Kidney epithelial cell (primary cell): Measurements from ENCODE around the gene ZCCHC7. TPM values are rescaled to one million over a fixed set of nuclear protein-coding genes. Genes with fewer than 3 reads are reported as not detected.
"Not testable (repeated sequence)": the region's sequence is repeated elsewhere in the genome, so short reads cannot be mapped to it uniquely, and the experiment has no call there.

ENCODE experiments used
- DNase-seq: peaks from one replicate; pipeline ENCODE4 v3.0.0-alpha.2; 2010; ENCODE audit warnings: low read depth
- H3K27me3 ChIP-seq: 2 replicates; pipeline ENCODE4 v1.6.0; 2011; ENCODE audit warnings: low read length; ENCODE audit not compliant: control insufficient read depth, insufficient read depth
- H3K36me3 ChIP-seq: 2 replicates; pipeline ENCODE4 v1.5.1; 2011; ENCODE audit warnings: low read length; ENCODE audit not compliant: control insufficient read depth, insufficient read depth
- H3K4me3 ChIP-seq: 2 replicates; pipeline ENCODE4 v1.5.1; 2011; ENCODE audit warnings: low read depth, mild to moderate bottlenecking, control low read depth, low read length
- total RNA-seq: library from RNA; depleted of rRNA; stranded (reverse); fragments of >200 nt; gene quantifications from 2 replicates; pipeline ENCODE4 v1.2.3, GENCODE V29; 2015
- TF ChIP-seq, protein P1 (sequence below): IDR thresholded peaks from 2 replicates; pipeline ENCODE4 v1.5.1; 2011; ENCODE audit warnings: mild to moderate bottlenecking, moderate library complexity, low read length, control low read depth, inconsistent platforms; ENCODE audit not compliant: insufficient read depth, poor library complexity, severe bottlenecking

Gene ZCCHC7
- total RNA-seq, 1 donor from 2014 or later, result 18.0 TPM

DNA sequence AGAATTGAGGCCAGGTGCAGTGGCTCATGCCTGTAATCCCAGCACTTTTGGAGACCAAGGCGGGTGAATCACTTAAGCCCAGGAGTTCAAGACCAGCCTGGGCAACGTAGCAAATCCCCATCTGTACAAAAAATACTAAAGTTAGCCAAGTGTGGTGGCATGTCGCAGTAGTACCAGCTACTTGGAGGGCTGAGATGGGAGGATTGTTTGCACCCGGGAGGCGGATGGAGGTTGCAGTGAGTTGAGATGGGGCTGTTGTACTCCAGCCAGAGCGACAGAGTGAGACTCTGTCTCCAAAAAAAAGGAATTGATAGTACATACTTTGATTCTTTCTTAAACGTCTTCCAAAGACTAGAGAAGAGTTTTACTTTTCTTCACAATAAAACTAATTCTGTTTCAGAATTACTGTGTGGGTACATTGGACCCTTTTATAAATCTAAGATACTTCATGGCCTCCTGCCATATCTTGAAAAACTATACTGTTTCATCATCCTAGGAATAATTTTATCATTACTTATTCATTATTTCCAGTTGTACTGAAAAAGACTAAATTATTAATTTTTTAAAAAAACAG lies 170.1 kb downstream of the ZCCHC7 start:
- TF ChIP-seq, protein P1, sequence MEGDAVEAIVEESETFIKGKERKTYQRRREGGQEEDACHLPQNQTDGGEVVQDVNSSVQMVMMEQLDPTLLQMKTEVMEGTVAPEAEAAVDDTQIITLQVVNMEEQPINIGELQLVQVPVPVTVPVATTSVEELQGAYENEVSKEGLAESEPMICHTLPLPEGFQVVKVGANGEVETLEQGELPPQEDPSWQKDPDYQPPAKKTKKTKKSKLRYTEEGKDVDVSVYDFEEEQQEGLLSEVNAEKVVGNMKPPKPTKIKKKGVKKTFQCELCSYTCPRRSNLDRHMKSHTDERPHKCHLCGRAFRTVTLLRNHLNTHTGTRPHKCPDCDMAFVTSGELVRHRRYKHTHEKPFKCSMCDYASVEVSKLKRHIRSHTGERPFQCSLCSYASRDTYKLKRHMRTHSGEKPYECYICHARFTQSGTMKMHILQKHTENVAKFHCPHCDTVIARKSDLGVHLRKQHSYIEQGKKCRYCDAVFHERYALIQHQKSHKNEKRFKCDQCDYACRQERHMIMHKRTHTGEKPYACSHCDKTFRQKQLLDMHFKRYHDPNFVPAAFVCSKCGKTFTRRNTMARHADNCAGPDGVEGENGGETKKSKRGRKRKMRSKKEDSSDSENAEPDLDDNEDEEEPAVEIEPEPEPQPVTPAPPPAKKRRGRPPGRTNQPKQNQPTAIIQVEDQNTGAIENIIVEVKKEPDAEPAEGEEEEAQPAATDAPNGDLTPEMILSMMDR, result no peak
- Histone ChIP-seq H3K36me3 (no peaks in the 10 kb centered on the region), H3K27me3 (no peaks in the 10 kb centered on the region), H3K4me3 (no peak overlapping the region)
- no peak for DNase-seq

DNA sequence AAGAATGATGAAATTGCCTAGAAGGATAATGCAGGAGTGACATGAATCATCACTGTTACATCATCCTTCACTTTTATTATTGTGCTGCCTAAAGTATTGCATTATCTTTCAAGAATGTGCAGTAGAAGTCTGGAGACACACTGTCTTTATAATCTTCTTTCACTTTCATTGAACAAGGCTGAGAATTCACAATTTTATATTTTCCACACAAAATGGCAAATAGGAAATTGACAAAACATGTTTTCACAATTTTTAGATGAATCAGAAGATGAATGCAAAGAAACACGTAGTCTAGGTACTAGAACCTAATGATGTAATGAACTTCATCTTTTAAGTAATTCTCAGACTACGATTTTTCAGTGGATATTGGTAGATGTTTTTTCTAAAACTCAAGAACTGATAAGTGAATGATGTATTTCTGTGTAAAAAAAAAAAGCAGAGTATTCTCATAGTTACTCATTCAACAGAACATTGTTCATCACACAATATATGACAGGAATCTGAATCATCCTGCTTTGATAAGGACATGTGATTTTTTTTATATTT lies 170.6 kb downstream of the ZCCHC7 start:
- peak; percentile 29 for DNase-seq
- TF ChIP-seq, protein P1, result no peak
- Histone ChIP-seq H3K36me3 (no peaks in the 10 kb centered on the region), H3K27me3 (no peaks in the 10 kb centered on the region), H3K4me3 (no peak overlapping the region)

GRCh38 chr9:37291612-37292238 lies 171.4 kb downstream of the ZCCHC7 start:
- DNase-seq, H3K36me3 ChIP-seq, H3K27me3 ChIP-seq: not testable (repeated sequence)

GRCh38 chr9:37292896-37293295 lies 172.5 kb downstream of the ZCCHC7 start:
- Histone ChIP-seq H3K36me3 (no peaks in the 10 kb centered on the region), H3K4me3 (no peak overlapping the region), H3K27me3 (no peaks in the 10 kb centered on the region)
- TF ChIP-seq, protein P1, result no peak
- DNase-seq, result no peak

More at GRCh38 chr9:37291612-37292238, 171.4 kb downstream of the ZCCHC7 start:
- H3K4me3 ChIP-seq, result not testable (repeated sequence)

DNA sequence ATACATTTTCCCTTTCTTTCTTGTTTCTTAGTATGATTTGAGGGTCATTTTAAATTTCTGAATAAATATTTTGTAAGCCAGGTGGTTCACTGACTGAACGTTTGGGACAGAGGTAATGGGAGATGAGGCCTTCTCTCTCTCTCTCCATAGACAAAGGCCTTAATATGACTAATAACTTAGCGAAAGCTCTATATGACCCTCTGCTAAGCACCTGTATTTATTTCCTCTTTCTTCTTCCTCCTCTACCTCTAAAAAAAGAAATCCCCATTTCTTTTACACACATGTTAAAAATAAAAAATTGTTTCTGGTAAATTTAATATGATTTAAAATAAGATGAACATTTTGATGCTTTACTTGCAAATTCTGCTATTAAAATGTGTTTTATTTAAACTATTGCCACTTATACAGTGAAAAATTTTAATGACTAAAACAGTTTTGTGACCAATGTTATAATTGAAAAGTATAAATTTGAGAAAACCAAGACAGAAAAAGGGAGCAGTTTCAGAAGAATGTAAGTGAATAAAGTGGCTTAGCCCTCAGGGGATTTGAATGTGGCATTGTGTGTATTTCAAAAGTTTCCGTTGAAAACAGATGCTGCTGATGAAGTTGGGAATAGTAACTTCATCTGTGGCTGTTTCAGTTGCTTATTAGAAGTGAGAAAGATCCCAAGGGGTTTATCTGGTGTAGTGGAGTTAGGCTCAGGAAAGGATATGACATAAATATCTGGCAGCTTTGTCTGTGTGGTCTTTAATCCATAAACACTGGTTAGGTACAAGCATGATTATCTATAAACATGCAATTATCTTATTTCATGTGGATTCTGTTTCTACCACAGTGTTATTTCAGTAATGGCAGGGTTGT lies 173.5 kb downstream of the ZCCHC7 start:
- Histone ChIP-seq H3K4me3 (no peak overlapping the region), H3K27me3 (no peaks in the 10 kb centered on the region), H3K36me3 (no peaks in the 10 kb centered on the region)
- TF ChIP-seq, protein P1, result no peak
- no peak for DNase-seq

- TF ChIP-seq, protein P1, result no peak
- H3K4me3 ChIP-seq, result no peak overlapping the region
- no peaks in the 10 kb centered on the region for H3K27me3 ChIP-seq
- no peak for DNase-seq
- H3K36me3 ChIP-seq, result no peaks in the 10 kb centered on the region
These were observed 174.8 kb downstream of the ZCCHC7 start for GRCh38 chr9:37295178-37295577.
